ENCODE data around the gene BDH1. TPM values are rescaled to one million over a fixed set of nuclear protein-coding genes. Genes with fewer than 3 reads are reported as not detected.
"Not testable (repeated sequence)": the region's sequence is repeated elsewhere in the genome, so short reads cannot be mapped to it uniquely, and the experiment has no call there.

BDH1 gene
- total RNA-seq, 2 donors from 2014 or later = 82.3 to 89.2 TPM

DNA sequence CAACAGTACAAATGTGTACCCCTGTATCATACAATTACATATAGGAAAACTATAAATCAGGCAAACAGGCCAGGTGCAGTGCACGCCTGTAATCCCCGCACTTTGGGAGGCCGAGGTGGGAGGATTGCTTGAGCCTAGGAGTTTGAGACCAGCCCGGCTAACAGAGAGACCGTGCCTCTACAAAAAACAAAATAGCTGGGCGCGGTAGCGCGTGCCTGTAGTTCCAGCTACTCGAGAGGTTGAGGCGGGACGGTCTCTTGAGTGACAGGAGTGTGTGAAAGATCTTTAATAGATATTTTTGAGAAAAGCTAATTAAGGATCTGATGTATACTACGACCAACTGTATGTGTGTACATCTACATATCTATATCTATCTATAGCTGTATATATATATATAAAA lies 33.8 kb upstream of the BDH1 start:
- Mint-ChIP-seq H3K4me3 (no peak overlapping the region), H3K27ac (no peak overlapping the region), H3K4me1 (peaks cover 21% of the 10 kb centered on the region), H3K36me3 (ENCODE audit: low read depth) (no peaks in the 10 kb centered on the region), H3K27me3 (no peaks in the 10 kb centered on the region), H3K9me3 (no peaks in the 10 kb centered on the region)
- ATAC-seq (replicated peaks) = no peak

- H3K27me3 Mint-ChIP-seq; H3K27ac Mint-ChIP-seq; H3K36me3 Mint-ChIP-seq (ENCODE audit: low read depth); H3K9me3 Mint-ChIP-seq; H3K4me3 Mint-ChIP-seq; H3K4me1 Mint-ChIP-seq; ATAC-seq (replicated peaks): not testable (repeated sequence)
These were observed 31.0 kb upstream of the BDH1 start for GRCh38 chr3:197586768-197587167.

DNA sequence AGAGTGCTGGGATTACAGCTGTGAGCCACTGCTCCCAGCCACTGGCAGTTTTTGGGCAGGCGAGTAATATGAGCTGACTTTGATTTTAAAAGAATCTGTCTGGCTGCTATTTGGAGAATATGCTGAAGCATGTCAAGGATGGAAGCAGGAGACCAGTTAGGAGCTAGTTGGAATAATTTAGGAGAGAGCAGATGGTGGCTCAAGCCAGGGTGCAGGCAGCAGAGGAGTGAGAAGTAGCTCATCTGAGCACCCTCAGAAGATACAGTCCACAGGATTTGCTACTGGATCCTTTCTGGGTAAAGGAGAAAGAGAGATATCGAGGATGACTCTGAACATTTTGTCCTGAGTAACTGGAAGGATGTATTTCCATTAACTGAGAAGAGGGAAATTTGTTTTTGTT lies 30.4 kb upstream of the BDH1 start:
- no peaks in the 10 kb centered on the region for H3K27me3 Mint-ChIP-seq
- H3K27ac Mint-ChIP-seq = no peak overlapping the region
- H3K4me1 Mint-ChIP-seq = peaks cover 5% of the 10 kb centered on the region
- H3K36me3 Mint-ChIP-seq (ENCODE audit: low read depth) = no peaks in the 10 kb centered on the region
- ATAC-seq (replicated peaks) = no peak
- no peak overlapping the region for H3K4me3 Mint-ChIP-seq
- no peaks in the 10 kb centered on the region for H3K9me3 Mint-ChIP-seq

- peak overlapping the region; percentile 7 for H3K27ac Mint-ChIP-seq
- H3K4me3 Mint-ChIP-seq = no peak overlapping the region
- H3K27me3 Mint-ChIP-seq = no peaks in the 10 kb centered on the region
- H3K36me3 Mint-ChIP-seq (ENCODE audit: low read depth) = no peaks in the 10 kb centered on the region
- no peak for ATAC-seq (replicated peaks)
- no peaks in the 10 kb centered on the region for H3K4me1 Mint-ChIP-seq
- H3K9me3 Mint-ChIP-seq = no peaks in the 10 kb centered on the region
These were observed 29.0 kb upstream of the BDH1 start for GRCh38 chr3:197584733-197585132.

DNA sequence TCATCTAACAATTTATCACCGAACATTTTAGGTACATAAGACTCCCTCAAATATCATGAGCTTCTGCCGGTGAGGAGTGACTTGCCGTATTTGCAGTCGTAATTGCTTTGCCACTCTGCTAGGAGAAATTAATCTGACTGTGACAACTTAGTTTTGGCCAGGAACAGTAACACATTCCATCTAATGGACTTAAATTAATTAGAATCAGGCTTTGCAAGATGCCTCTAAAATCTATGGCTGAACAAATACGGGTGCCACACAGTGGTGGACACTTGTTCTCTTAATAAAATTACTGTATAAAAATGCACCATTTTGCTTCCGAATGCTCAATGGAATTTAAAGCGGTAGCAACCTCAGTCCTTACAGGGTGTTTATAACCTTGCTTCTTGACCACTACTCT lies 27.6 kb upstream of the BDH1 start:
- Mint-ChIP-seq H3K4me1 (no peaks in the 10 kb centered on the region), H3K4me3 (no peak overlapping the region), H3K9me3 (no peaks in the 10 kb centered on the region), H3K27ac (no peak overlapping the region), H3K27me3 (no peaks in the 10 kb centered on the region), H3K36me3 (ENCODE audit: low read depth) (no peaks in the 10 kb centered on the region)
- no peak for ATAC-seq (replicated peaks)

GRCh38 chr3:197580253-197580691 lies 24.5 kb upstream of the BDH1 start:
- Mint-ChIP-seq H3K27ac (no peak overlapping the region), H3K9me3 (no peaks in the 10 kb centered on the region), H3K36me3 (ENCODE audit: low read depth) (no peaks in the 10 kb centered on the region), H3K27me3 (no peaks in the 10 kb centered on the region), H3K4me3 (no peak overlapping the region), H3K4me1 (no peaks in the 10 kb centered on the region)
- peak; percentile 63 for ATAC-seq (replicated peaks)

DNA sequence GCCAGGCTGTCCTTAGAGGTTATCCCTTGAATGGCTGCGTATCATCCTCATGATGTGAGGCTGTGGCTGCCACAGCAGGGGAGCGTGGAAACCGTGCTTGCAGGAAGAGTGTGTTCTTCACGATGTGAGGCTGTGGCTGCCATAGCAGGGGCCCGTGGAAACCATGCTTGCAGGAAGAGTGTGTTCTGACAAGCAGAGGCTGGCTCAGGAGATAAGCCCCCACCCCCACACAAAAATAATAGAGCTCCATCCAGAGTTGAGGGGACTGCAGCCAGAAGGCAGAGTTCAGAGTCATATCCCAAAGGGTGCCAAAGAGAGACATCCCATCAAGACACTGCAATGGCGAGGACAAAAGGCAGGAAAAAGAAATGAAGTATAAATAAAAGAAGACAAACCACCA lies 22.6 kb upstream of the BDH1 start:
- Mint-ChIP-seq H3K36me3 (ENCODE audit: low read depth) (no peaks in the 10 kb centered on the region), H3K4me3 (no peak overlapping the region), H3K27ac (no peak overlapping the region), H3K27me3 (peaks cover 8% of the 10 kb centered on the region), H3K9me3 (no peaks in the 10 kb centered on the region), H3K4me1 (no peaks in the 10 kb centered on the region)
- ATAC-seq (replicated peaks) = no peak

DNA sequence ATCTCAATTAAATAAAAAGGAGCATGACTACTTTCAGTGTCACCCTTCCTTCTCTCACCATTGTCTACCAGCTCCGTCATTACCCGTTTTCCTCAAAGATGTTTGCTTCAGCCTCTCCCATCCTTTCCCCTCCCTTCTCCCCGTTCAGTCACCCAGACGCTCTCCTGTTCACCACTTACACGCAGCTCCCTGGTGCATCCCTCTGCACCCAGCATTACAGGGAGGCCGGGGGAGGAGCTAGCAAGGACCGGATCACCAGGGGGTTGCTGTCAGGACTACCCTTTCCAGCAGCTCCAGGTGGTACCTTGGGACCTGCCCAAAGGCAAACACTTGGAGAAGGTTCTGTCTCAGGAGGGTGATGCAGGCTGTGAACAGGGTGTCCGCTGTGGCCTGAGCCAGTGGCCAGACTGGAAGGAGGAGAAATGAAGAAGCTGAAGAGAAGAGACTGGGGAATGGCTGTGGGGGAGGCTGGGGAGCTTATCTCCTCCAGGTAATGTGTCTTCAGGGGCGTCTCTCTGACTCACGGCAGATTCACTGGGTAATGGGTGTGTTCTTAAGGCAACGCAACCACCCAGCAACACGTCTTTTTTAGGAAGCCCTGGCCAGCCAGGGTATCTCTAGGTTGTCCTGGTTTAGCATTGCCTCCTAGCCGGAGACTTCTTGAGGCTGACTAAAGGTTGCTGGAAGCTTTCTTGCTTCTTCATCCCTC lies 21.8 kb upstream of the BDH1 start:
- H3K27me3 Mint-ChIP-seq = peaks cover 8% of the 10 kb centered on the region
- H3K9me3 Mint-ChIP-seq = no peaks in the 10 kb centered on the region
- no peaks in the 10 kb centered on the region for H3K36me3 Mint-ChIP-seq (ENCODE audit: low read depth)
- no peaks in the 10 kb centered on the region for H3K4me1 Mint-ChIP-seq
- no peak overlapping the region for H3K27ac Mint-ChIP-seq
- ATAC-seq (replicated peaks) = no peak
- no peak overlapping the region for H3K4me3 Mint-ChIP-seq

- Mint-ChIP-seq H3K4me1 (no peaks in the 10 kb centered on the region), H3K27me3 (peaks cover 8% of the 10 kb centered on the region), H3K36me3 (ENCODE audit: low read depth) (no peaks in the 10 kb centered on the region), H3K4me3 (no peak overlapping the region), H3K9me3 (no peaks in the 10 kb centered on the region), H3K27ac (no peak overlapping the region)
- no peak for ATAC-seq (replicated peaks)
These were observed 21.1 kb upstream of the BDH1 start for GRCh38 chr3:197576838-197577237.

- no peaks in the 10 kb centered on the region for H3K9me3 Mint-ChIP-seq
- peaks cover 8% of the 10 kb centered on the region for H3K27me3 Mint-ChIP-seq
- H3K27ac Mint-ChIP-seq = no peak overlapping the region
- no peaks in the 10 kb centered on the region for H3K36me3 Mint-ChIP-seq (ENCODE audit: low read depth)
- no peak overlapping the region for H3K4me3 Mint-ChIP-seq
- H3K4me1 Mint-ChIP-seq = no peaks in the 10 kb centered on the region
- ATAC-seq (replicated peaks) = no peak
These were observed 19.6 kb upstream of the BDH1 start for GRCh38 chr3:197575362-197575761.

- ATAC-seq (replicated peaks); H3K27ac Mint-ChIP-seq; H3K9me3 Mint-ChIP-seq; H3K36me3 Mint-ChIP-seq (ENCODE audit: low read depth); H3K4me3 Mint-ChIP-seq; H3K4me1 Mint-ChIP-seq: not testable (repeated sequence)
- H3K27me3 Mint-ChIP-seq = peaks cover 13% of the 10 kb centered on the region
These were observed 18.7 kb upstream of the BDH1 start for GRCh38 chr3:197574396-197574991.

- Mint-ChIP-seq H3K4me3 (no peak overlapping the region), H3K36me3 (ENCODE audit: low read depth) (peaks cover 9% of the 10 kb centered on the region), H3K4me1 (peaks cover 5% of the 10 kb centered on the region), H3K27me3 (peaks cover 15% of the 10 kb centered on the region), H3K9me3 (peaks cover 5% of the 10 kb centered on the region), H3K27ac (no peak overlapping the region)
- no peak for ATAC-seq (replicated peaks)
These were observed 17.4 kb upstream of the BDH1 start for GRCh38 chr3:197573048-197573767.

DNA sequence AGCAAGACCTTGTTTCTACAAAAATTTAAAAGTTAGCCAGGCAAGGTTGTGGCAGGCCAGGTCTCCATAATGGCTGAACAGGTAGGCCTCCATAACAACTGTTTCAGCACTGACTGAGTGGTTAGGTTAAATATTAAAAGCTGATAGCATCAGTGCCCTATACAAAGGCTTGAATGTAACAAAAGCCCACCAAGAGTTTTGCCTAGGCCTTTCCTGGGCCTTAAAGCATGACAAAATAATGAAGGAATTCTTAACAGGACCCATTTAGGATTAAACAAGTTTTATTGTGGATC lies 16.1 kb upstream of the BDH1 start:
- not testable (repeated sequence) for ATAC-seq (replicated peaks); H3K9me3 Mint-ChIP-seq; H3K27ac Mint-ChIP-seq; H3K36me3 Mint-ChIP-seq (ENCODE audit: low read depth); H3K4me1 Mint-ChIP-seq
- peak overlapping the region; percentile 5 for H3K4me3 Mint-ChIP-seq
- H3K27me3 Mint-ChIP-seq = peaks cover 21% of the 10 kb centered on the region

GRCh38 chr3:197571074-197571879 lies 15.5 kb upstream of the BDH1 start:
- ATAC-seq (replicated peaks) = peak; percentile 71
- H3K4me1 Mint-ChIP-seq; H3K27ac Mint-ChIP-seq; H3K36me3 Mint-ChIP-seq (ENCODE audit: low read depth); H3K9me3 Mint-ChIP-seq: not testable (repeated sequence)
- Mint-ChIP-seq H3K4me3 (peak overlapping the region; percentile 5), H3K27me3 (peaks cover 23% of the 10 kb centered on the region)

- not testable (repeated sequence) for H3K36me3 Mint-ChIP-seq (ENCODE audit: low read depth); H3K4me1 Mint-ChIP-seq; H3K9me3 Mint-ChIP-seq
- Mint-ChIP-seq H3K27me3 (peaks cover 19% of the 10 kb centered on the region), H3K27ac (peak overlapping the region; percentile 65), H3K4me3 (peak overlapping the region; percentile 66)
- ATAC-seq (replicated peaks) = peak; percentile 70
These were observed 13.7 kb upstream of the BDH1 start for GRCh38 chr3:197569433-197569832.

Data from activated T-helper 17 cell treated with anti-CD3 and anti-CD28 coated beads, Interleukin-2, amount 50 U/mL, for 72 hours (primary cell).